Liver (tissue), 3 donors: Measurements from ENCODE around the gene RAF1.

Experiments used
- ATF3 ChIP-seq: IDR thresholded peaks from 2 replicates; pipeline ENCODE4 v1.6.1; 2016; ENCODE audit warnings: antibody characterized with exemption
- CTCF ChIP-seq: fragments of 150-350 bp; IDR thresholded peaks from 2 replicates; pipeline ENCODE4 v1.5.1; 2017; ENCODE audit warnings: improper control_type of control experiment, low read depth, low read length; ENCODE audit not compliant: missing input control
- HNF4A ChIP-seq, 2 donors: conservative IDR thresholded peaks; 2 replicates each; pipeline ENCODE4 v1.6.1; 2016; ENCODE audit warnings: antibody characterized with exemption in 2 of 2, mild to moderate bottlenecking in 2 of 2
- JUND ChIP-seq, 2 donors: IDR thresholded peaks; 2 replicates each; pipeline ENCODE4 v1.6.1; 2016; ENCODE audit warnings: antibody characterized with exemption in 2 of 2
- RAD21 ChIP-seq, 2 donors: IDR thresholded peaks; 2 replicates each; pipeline ENCODE4 v1.6.1; 2016; ENCODE audit warnings: antibody characterized with exemption in 2 of 2, mild to moderate bottlenecking in 2 of 2
- REST ChIP-seq: IDR thresholded peaks from 2 replicates; pipeline ENCODE4 v1.6.1; 2016; ENCODE audit warnings: antibody characterized with exemption, mild to moderate bottlenecking
- TAF1 ChIP-seq: conservative IDR thresholded peaks from 2 replicates; pipeline ENCODE4 v1.6.1; 2016; ENCODE audit warnings: antibody characterized with exemption, mild to moderate bottlenecking
- YY1 ChIP-seq: IDR thresholded peaks from 2 replicates; pipeline ENCODE4 v1.6.1; 2016; ENCODE audit warnings: antibody characterized with exemption, mild to moderate bottlenecking
- ZBTB33 ChIP-seq: IDR thresholded peaks from 2 replicates; pipeline ENCODE4 v1.6.1; 2016; ENCODE audit warnings: antibody characterized with exemption
- donor health status: healthy.
- donor health status: healthy.

- no peak for TF ChIP-seq RAD21 (IDR thresholded peaks at IDR 0.05)
- TF ChIP-seq TAF1, result no peak
- no peak for TF ChIP-seq CTCF
- TF ChIP-seq YY1, result no peak
- no peak for TF ChIP-seq ZBTB33
- TF ChIP-seq REST, result no peak
- TF ChIP-seq JUND (IDR thresholded peaks at IDR 0.05), result no peak
- TF ChIP-seq ATF3, result no peak
- TF ChIP-seq HNF4A (conservative IDR thresholded peaks at IDR 0.05), result no peak
Observed at GRCh38 chr3:12679468-12679867, 15.6 kb upstream of the RAF1 start.
